ENCODE data around the gene RASAL3. TPM values are rescaled to one million over a fixed set of nuclear protein-coding genes. Genes with fewer than 3 reads are reported as not detected.

Gene RASAL3
- total RNA-seq, 4 donors from 2014 or later, result 1.9 to 117 (median 15.3) TPM

DNA sequence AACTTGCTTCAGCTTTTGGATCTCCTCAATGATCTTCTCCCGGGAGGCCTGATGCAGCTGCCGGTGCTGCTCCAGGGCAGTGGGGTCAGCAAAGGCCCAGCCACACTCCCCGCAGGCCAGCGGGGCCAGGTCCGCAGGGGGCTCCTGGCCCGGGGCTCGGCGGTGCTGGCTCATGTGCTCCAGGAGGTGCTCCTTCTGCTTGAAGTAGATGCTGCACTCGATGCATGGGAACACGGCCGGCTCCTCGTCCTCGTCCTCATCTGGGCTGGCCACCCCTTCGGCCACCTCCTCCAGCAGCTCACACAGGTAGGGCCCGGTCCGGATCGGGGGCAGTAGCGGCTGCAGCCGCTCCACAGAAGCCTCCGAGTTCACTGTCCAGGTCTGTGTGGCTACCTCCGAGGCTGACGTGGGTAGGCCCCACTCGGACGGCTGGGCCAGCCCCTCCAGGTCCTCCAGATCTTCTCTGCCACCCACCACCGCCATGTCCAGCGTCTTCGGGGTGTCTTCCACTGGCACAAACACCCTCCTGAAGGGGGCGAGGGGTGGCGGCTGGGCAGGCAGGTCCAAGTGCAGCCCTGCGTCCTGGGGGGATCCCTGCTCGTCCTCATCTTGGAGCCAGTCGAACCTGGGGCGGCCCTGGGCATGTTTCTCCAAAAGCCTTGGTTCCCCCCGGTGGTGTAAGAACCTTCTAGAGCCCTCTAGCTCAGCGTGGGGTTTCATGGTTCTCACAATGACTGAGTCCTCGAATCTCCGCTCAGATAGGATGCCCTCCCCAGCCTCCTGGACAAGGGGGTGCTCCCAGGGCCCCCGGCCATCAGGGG, 24.3 kb downstream of the RASAL3 start:
- in situ Hi-C loops (cut with MboI; ENCODE audit: low pct_ligation_motif_present in 1 of 4, low pct_unique_long_range_greater_than_20kb in 1 of 4, low sequenced_read_pairs in 3 of 4) (loop anchor here in 1 of 4 donors (25.0 kb wide), 1 partner anchor 178 kb away; no protein-coding TSS in a partner anchor), intact Hi-C loops (cut with DNase I; ENCODE audit: low total_unique reads) (no loop called here)
- Histone ChIP-seq H3K27ac (no peak overlapping the region), H3K9me3 (no peaks in the 10 kb centered on the region), H3K36me3 (no peaks in the 10 kb centered on the region), H3K27me3 (no peaks in the 10 kb centered on the region), H3K4me3 (no peak overlapping the region), H3K4me1 (peaks cover 0 to 6% (median 0%) of the 10 kb centered on the region in 4 donors)
- TF ChIP-seq EP300 (IDR thresholded peaks at IDR 0.05; ENCODE audit: low read depth) (no peak), POLR2A (IDR thresholded peaks at IDR 0.05) (no peak)
- TF ChIP-seq, protein P1, sequence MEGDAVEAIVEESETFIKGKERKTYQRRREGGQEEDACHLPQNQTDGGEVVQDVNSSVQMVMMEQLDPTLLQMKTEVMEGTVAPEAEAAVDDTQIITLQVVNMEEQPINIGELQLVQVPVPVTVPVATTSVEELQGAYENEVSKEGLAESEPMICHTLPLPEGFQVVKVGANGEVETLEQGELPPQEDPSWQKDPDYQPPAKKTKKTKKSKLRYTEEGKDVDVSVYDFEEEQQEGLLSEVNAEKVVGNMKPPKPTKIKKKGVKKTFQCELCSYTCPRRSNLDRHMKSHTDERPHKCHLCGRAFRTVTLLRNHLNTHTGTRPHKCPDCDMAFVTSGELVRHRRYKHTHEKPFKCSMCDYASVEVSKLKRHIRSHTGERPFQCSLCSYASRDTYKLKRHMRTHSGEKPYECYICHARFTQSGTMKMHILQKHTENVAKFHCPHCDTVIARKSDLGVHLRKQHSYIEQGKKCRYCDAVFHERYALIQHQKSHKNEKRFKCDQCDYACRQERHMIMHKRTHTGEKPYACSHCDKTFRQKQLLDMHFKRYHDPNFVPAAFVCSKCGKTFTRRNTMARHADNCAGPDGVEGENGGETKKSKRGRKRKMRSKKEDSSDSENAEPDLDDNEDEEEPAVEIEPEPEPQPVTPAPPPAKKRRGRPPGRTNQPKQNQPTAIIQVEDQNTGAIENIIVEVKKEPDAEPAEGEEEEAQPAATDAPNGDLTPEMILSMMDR (IDR thresholded peaks at IDR 0.05), result no peak
- 90% methylated on average over 35 of the region's 38 CpGs; no CpG with 5 or more reads in 1 of the 2 donors for WGBS, 2 donors (ENCODE audit: low coverage in 1 of 2)
- DNase-seq, result no peak

DNA sequence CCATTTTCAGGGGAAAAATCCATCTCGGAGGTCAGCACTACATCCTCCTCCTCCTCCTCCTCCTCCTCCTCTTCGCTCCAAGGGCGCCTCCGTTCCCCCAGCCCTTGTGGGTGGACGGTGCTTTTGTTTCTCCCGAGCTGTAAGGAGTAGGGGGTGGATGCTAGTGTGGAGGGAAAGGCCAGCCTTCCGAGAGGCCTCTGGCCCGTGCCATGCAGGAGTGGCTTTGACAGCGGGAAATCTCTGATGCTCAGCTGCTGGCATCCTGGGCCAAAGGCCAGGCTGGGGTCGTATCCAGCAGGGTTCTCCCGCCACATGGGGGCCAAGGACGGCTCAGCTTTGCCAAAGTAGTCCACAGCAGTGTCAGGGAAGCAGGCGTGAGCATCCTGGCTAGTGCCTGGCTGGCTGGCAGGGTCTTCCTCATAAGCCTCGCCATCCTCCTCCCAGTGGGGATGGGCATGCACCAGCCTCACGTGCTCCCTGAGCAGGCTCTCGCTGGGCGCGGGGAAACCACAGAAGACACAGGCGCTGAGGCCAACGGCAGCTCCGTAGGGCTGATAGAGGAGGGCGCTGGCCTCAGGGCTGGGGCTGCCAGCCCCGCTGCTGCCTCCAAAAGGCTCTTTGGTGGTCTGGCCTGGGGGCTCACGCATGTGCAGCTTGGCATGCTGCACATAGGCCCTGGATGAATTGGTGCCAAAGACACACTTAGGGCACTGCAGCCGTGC, 25.1 kb downstream of the RASAL3 start:
- H3K27ac ChIP-seq, result no peak overlapping the region

GRCh38 chr19:15438577-15438976, 25.8 kb downstream of the RASAL3 start:
- Histone ChIP-seq H3K27me3 (no peaks in the 10 kb centered on the region), H3K9me3 (no peaks in the 10 kb centered on the region), H3K36me3 (no peaks in the 10 kb centered on the region), H3K4me1 (peaks cover 0 to 8% (median under 1%) of the 10 kb centered on the region in 4 donors), H3K4me3 (no peak overlapping the region), H3K27ac (no peak overlapping the region)
- intact Hi-C loops (cut with DNase I; ENCODE audit: low total_unique reads) (no loop called here), in situ Hi-C loops (cut with MboI; ENCODE audit: low pct_ligation_motif_present in 1 of 4, low pct_unique_long_range_greater_than_20kb in 1 of 4, low sequenced_read_pairs in 3 of 4) (loop anchor here in 1 of 4 donors (25.0 kb wide), 1 partner anchor 176 kb away; no protein-coding TSS in a partner anchor)
- 95% methylated on average over 21 of the region's 27 CpGs; no CpG with 5 or more reads in 1 of the 2 donors for WGBS, 2 donors (ENCODE audit: low coverage in 1 of 2)
- TF ChIP-seq POLR2AphosphoS5 (IDR thresholded peaks at IDR 0.05), result no peak
- TF ChIP-seq POLR2A (IDR thresholded peaks at IDR 0.05), result no peak
- no peak for TF ChIP-seq EP300 (IDR thresholded peaks at IDR 0.05; ENCODE audit: low read depth)
- TF ChIP-seq, protein P1 (IDR thresholded peaks at IDR 0.05), result no peak
- no peak for DNase-seq

More for the DNA sequence above, 25.1 kb downstream of the RASAL3 start:
- H3K27me3 ChIP-seq, result no peaks in the 10 kb centered on the region
- H3K9me3 ChIP-seq, result no peaks in the 10 kb centered on the region
- intact Hi-C loops (cut with DNase I; ENCODE audit: low total_unique reads), result no loop called here
- no peak for DNase-seq
- no peaks in the 10 kb centered on the region for H3K36me3 ChIP-seq
- WGBS, 2 donors (ENCODE audit: low coverage in 1 of 2), result 67 to 85% methylated on average over 3 to 25 of the region's 25 CpGs
- in situ Hi-C loops (cut with MboI; ENCODE audit: low pct_ligation_motif_present in 1 of 4, low pct_unique_long_range_greater_than_20kb in 1 of 4, low sequenced_read_pairs in 3 of 4), result loop anchor here in 1 of 4 donors (25.0 kb wide), 1 partner anchor 177 kb away; no protein-coding TSS in a partner anchor
- H3K4me3 ChIP-seq, result no peak overlapping the region
- peaks cover 0 to 6% (median 0%) of the 10 kb centered on the region in 4 donors for H3K4me1 ChIP-seq
- TF ChIP-seq, protein P1 (IDR thresholded peaks at IDR 0.05), result no peak
- TF ChIP-seq POLR2AphosphoS5 (IDR thresholded peaks at IDR 0.05) (no peak), EP300 (IDR thresholded peaks at IDR 0.05; ENCODE audit: low read depth) (no peak), POLR2A (IDR thresholded peaks at IDR 0.05) (no peak)

DNA sequence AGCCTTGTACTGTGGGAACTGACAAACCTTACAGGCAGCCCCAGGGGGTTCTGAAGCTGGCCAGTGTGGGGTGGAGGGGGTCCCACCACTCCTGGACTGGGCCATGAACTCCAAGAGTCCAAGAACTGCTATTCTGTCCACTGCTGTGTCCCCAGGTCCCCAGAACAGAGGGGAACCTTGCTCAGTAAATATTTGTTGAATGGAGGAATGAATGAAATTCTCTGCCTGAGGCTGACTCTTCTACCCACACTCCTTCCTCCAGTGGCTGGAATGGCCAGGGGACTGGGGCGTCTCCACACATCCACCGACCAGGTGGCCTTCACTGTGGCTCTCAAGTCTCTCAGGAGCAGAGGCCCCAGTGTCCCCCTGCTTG, 26.2 kb downstream of the RASAL3 start:
- H3K27me3 ChIP-seq, result no peaks in the 10 kb centered on the region
- 85% methylated on average over 2 of the region's 2 CpGs; no CpG with 5 or more reads in 1 of the 2 donors for WGBS, 2 donors (ENCODE audit: low coverage in 1 of 2)
- no peak overlapping the region for H3K27ac ChIP-seq
- in situ Hi-C loops (cut with MboI; ENCODE audit: low pct_ligation_motif_present in 1 of 4, low pct_unique_long_range_greater_than_20kb in 1 of 4, low sequenced_read_pairs in 3 of 4), result loop anchor here in 1 of 4 donors (25.0 kb wide), 1 partner anchor 176 kb away; no protein-coding TSS in a partner anchor
- H3K36me3 ChIP-seq, result no peaks in the 10 kb centered on the region
- H3K9me3 ChIP-seq, result no peaks in the 10 kb centered on the region
- peaks cover 0 to 11% (median 5%) of the 10 kb centered on the region in 4 donors for H3K4me1 ChIP-seq
- intact Hi-C loops (cut with DNase I; ENCODE audit: low total_unique reads), result no loop called here
- DNase-seq, result no peak
- H3K4me3 ChIP-seq, result no peak overlapping the region
- TF ChIP-seq POLR2AphosphoS5 (IDR thresholded peaks at IDR 0.05), result no peak
- TF ChIP-seq, protein P1 (IDR thresholded peaks at IDR 0.05), result no peak
- no peak for TF ChIP-seq POLR2A (IDR thresholded peaks at IDR 0.05)
- no peak for TF ChIP-seq EP300 (IDR thresholded peaks at IDR 0.05; ENCODE audit: low read depth)
